Activated naive CD4-positive, alpha-beta T cell treated with anti-CD3 and anti-CD28 coated beads, Interleukin-2, amount 50 U/mL, for 24 hours (primary cell): ENCODE results near the gene PHGDH.

Source experiments
- H3K27ac Mint-ChIP-seq: one replicate; pipeline ENCODE4 v1.8.0; 2021; ENCODE audit warnings: mild to moderate bottlenecking, mixed read lengths
- H3K27me3 Mint-ChIP-seq: one replicate; pipeline ENCODE4 v1.8.0; 2021; ENCODE audit warnings: mixed read lengths
- H3K36me3 Mint-ChIP-seq: one replicate; pipeline ENCODE4 v1.8.0; 2021; ENCODE audit warnings: mixed read lengths
- H3K4me1 Mint-ChIP-seq: one replicate; pipeline ENCODE4 v1.8.0; 2021; ENCODE audit warnings: mixed read lengths
- H3K4me3 Mint-ChIP-seq: one replicate; pipeline ENCODE4 v1.8.0; 2021; ENCODE audit warnings: mild to moderate bottlenecking, mixed read lengths
- H3K9me3 Mint-ChIP-seq: one replicate; pipeline ENCODE4 v1.8.0; 2021; ENCODE audit warnings: mixed read lengths

The PHGDH gene

DNA sequence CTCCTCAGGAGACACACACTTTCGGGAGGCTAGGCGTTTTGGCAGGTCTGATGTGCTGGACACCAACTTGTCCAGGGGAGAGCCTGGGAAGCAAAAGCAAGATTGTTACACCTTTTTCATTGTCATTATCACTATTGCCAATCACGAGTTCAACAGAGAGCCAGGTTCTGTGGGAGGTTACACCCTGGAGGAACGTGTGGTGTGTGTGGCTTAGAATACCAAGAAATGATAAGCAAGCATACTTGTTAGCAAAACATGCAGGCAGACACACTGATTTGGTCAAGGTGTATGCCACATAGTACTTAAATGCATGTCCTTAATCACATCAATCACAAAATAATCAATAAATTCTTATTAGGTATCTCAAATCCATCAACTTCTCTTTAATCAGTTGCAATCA lies 40.9 kb downstream of the PHGDH start:
- no peaks in the 10 kb centered on the region for H3K9me3 Mint-ChIP-seq
- no peak overlapping the region for H3K27ac Mint-ChIP-seq
- H3K36me3 Mint-ChIP-seq, result no peaks in the 10 kb centered on the region
- no peaks in the 10 kb centered on the region for H3K4me1 Mint-ChIP-seq
- no peaks in the 10 kb centered on the region for H3K27me3 Mint-ChIP-seq
- H3K4me3 Mint-ChIP-seq, result no peak overlapping the region

DNA sequence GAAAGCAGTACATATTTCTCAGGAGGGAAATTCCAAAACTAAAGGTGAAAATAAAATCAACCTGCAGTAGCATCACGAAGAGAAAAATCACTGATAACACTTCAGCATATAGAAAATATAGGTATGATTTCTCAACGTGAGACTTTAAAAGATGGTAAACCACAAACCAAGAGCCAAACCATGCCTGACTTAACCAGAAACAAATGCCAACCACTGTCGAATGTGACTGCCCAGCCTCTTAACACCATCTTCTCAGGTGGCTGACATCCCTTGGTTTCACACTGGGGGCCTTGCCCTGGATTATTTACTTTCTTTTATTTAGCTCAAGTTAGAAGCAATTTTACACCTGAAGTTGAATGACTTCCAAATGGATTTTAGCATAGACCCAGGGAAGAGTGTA lies 46.9 kb downstream of the PHGDH start:
- H3K9me3 Mint-ChIP-seq, result no peaks in the 10 kb centered on the region
- no peaks in the 10 kb centered on the region for H3K36me3 Mint-ChIP-seq
- no peak overlapping the region for H3K27ac Mint-ChIP-seq
- H3K4me3 Mint-ChIP-seq, result no peak overlapping the region
- H3K4me1 Mint-ChIP-seq, result no peaks in the 10 kb centered on the region
- no peaks in the 10 kb centered on the region for H3K27me3 Mint-ChIP-seq

DNA sequence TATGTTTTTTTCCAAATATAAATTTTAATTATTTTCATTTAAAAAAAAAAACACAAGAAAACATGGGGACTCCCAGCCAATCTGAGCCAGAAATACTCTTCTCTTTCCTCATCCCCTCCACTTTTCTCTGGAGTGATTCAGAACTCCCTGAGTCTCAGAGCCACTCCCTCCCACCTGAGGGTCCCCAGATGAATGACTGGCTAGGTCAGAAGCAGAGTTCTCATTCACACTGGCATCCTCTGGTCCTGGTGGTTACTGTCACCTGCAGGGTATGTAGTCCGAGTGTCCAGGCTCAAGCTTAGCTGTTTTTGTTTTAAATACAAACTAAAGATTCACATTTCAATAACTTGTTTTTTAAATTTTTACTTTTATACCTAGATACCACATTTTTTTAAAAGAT lies 50.7 kb downstream of the PHGDH start:
- Mint-ChIP-seq H3K9me3 (no peaks in the 10 kb centered on the region), H3K27me3 (peaks cover 6% of the 10 kb centered on the region), H3K27ac (no peak overlapping the region), H3K4me3 (no peak overlapping the region), H3K4me1 (no peaks in the 10 kb centered on the region), H3K36me3 (no peaks in the 10 kb centered on the region)

DNA sequence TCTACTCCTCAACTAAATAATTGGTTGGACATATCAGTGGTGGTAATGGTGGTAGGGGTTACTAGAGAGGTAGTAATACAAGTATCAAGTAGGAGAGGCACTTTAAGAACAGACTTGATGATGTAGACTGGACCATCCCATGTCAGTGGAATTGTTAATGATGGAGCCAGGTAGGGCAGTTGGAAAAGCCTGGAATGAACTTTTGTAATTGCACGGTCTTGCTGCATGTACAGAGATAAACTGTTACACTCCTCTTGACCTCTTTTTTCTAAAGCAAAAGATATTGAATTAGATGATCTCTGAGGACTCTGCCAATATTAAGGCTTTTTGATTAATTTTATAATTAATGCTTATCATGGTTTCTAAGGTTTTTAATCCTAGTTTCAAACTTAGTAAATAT lies 51.2 kb downstream of the PHGDH start:
- Mint-ChIP-seq H3K9me3 (no peaks in the 10 kb centered on the region), H3K27me3 (peaks cover 6% of the 10 kb centered on the region), H3K4me3 (no peak overlapping the region), H3K27ac (no peak overlapping the region), H3K4me1 (no peaks in the 10 kb centered on the region), H3K36me3 (no peaks in the 10 kb centered on the region)

DNA sequence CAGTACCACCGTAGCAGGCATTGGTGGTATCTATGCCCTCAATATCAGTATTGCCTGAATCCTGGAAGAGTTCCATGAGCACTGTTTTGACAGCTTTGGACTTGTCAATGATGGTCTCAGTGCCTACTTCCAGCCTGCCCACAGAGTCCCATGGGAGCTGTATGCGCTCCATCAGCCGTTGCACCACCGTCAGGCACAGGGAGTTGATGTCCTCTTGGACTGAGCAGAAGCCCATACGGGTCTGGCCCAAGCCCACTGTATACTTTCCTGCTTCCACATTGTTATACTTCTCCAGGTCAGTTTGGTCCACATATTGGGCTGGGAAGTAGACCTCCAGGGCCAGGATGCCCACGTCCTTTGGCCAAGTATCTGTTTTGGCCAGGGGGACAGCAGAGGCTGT lies 52.5 kb downstream of the PHGDH start:
- Mint-ChIP-seq H3K27me3 (peaks cover 6% of the 10 kb centered on the region), H3K4me3 (no peak overlapping the region), H3K36me3 (no peaks in the 10 kb centered on the region), H3K27ac (no peak overlapping the region), H3K9me3 (no peaks in the 10 kb centered on the region), H3K4me1 (no peaks in the 10 kb centered on the region)

DNA sequence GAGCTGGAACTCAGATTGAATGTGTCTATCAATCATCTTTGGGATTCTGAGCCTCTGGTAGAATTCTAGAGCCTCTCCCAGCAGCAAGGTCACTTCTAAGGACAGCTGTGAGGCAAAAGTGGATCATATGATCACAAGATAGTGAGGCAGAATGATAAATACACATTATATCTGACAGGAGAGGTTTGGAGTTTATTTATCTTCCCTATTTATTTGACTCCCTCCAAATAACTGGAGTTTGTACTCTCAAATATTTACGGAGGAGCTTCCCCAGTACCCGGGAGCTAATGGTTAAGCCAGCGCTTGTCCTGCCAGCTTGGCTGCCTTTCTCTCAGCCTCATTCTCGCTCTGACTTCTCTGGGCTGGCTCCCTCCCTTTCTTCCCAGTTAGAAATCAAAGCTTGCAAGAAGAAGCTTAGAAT lies 54.6 kb downstream of the PHGDH start:
- Mint-ChIP-seq H3K27me3 (peaks cover 6% of the 10 kb centered on the region), H3K27ac (no peak overlapping the region), H3K4me1 (no peaks in the 10 kb centered on the region), H3K4me3 (no peak overlapping the region), H3K36me3 (no peaks in the 10 kb centered on the region), H3K9me3 (no peaks in the 10 kb centered on the region)

DNA sequence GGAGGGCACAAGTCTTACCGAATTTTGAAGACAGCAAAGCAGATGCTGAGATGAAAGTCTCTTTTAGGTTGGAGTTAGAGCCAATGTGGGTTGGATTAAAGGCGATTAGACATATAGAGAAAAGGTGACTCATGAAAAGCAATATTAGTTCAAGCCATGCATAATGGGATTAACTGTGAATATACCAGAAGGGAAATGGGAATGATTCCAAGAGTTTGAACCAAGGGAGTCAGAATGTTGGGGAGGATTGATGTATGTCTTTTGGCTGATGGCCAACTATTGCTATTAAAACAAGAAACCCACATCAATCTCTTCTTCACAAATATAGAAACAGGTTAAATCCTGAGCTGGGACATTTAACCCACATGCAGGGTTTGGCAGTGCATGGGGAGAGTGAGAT lies 55.8 kb downstream of the PHGDH start:
- H3K27ac Mint-ChIP-seq, result no peak overlapping the region
- no peaks in the 10 kb centered on the region for H3K9me3 Mint-ChIP-seq
- no peaks in the 10 kb centered on the region for H3K4me1 Mint-ChIP-seq
- H3K27me3 Mint-ChIP-seq, result peaks cover 7% of the 10 kb centered on the region
- no peak overlapping the region for H3K4me3 Mint-ChIP-seq
- H3K36me3 Mint-ChIP-seq, result no peaks in the 10 kb centered on the region

DNA sequence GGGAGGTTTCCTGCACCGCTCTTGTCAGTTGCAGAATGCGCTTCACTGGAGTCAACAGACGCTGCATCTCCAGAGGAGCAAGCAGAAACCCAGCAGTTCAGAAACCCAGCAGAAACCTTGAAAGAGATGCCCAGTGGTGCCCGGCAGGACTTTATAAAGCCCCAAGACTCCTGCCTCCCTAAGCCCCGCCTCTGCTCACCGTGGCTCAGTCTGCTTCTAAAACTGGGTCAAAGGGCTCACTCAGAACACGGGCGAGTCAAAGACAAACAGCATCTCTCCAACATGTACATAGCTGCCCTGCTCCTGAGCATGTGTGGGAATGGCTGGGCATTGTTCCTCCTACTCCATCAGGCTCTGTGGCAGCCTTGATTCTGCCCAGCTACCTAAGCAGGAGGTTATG lies 57.0 kb downstream of the PHGDH start, which contains the start of gene HMGCS2:
Gene HMGCS2, minus strand, starts transcription at position 128 of the 400 bp plus-strand sequence. Its CDS starts 61 bp downstream, at position 67.
- Mint-ChIP-seq H3K36me3 (no peaks in the 10 kb centered on the region), H3K9me3 (no peaks in the 10 kb centered on the region), H3K27me3 (peaks cover 9% of the 10 kb centered on the region), H3K4me3 (no peak within 1 kb of the TSS), H3K27ac (no peak within 1 kb of the TSS), H3K4me1 (no peaks in the 10 kb centered on the region)

DNA sequence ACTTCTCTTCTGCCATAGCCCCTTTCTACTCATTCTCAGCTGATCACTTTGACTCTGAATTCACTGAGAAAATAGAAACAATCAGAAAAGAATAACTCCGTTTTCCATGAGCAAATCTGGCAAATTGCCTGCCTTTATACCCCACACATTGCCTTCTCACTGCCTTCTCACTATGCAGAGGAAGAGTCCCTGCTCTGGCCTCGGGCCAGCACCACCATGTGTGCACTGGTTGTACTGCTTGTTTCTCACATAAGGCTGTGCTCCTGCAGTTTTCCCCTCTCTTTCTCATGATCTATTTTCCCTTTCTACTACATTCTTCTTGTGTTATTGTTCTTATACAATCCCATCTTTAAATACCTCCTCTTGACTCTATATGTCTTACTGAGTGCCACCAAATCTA lies 59.3 kb downstream of the PHGDH start:
- no peak overlapping the region for H3K27ac Mint-ChIP-seq
- no peaks in the 10 kb centered on the region for H3K9me3 Mint-ChIP-seq
- peaks cover 9% of the 10 kb centered on the region for H3K27me3 Mint-ChIP-seq
- no peaks in the 10 kb centered on the region for H3K4me1 Mint-ChIP-seq
- H3K36me3 Mint-ChIP-seq, result no peaks in the 10 kb centered on the region
- H3K4me3 Mint-ChIP-seq, result no peak overlapping the region

DNA sequence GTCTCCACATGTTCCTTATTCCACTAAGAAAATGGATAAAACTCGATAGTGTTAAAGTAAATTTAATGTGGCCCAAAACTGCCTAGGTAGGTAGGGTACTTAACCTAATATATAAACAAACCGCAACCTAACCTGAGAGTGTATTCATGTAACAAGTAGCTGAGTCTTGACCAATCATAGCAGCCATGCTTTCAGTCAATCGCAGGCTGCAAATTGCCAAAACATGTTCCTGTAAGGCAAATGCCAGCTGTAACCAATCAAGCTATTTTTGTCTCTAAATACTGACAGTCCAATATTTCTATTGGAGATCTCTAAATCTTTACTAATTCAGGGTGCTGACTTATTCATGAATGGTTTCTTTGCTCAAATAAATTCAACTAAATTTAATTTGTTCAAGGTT lies 60.0 kb downstream of the PHGDH start:
- no peaks in the 10 kb centered on the region for H3K4me1 Mint-ChIP-seq
- H3K36me3 Mint-ChIP-seq, result no peaks in the 10 kb centered on the region

DNA sequence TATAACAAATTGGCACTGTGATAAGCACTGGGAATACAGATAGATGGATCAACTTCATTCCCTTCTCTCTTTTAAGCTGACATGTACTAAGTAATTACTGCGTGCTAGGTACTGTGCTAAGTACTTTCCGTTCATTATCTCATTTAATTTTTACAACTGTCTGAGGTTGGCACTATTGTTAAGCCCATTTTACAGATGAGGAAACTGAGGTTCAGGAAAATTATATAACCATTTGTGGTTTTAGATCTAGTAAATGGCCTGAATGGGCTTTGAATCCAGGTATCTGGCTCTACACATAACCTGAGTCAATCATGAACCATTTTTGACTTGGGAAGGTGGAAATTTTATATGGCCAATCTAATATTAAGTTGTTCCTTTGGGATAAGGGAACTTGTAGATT lies 60.6 kb downstream of the PHGDH start:
- no peaks in the 10 kb centered on the region for H3K36me3 Mint-ChIP-seq
- peaks cover 6% of the 10 kb centered on the region for H3K27me3 Mint-ChIP-seq
- H3K4me3 Mint-ChIP-seq, result no peak overlapping the region
- H3K4me1 Mint-ChIP-seq, result no peaks in the 10 kb centered on the region
- no peak overlapping the region for H3K27ac Mint-ChIP-seq
- H3K9me3 Mint-ChIP-seq, result no peaks in the 10 kb centered on the region

More for the DNA sequence above, 60.0 kb downstream of the PHGDH start:
- Mint-ChIP-seq H3K4me3 (no peak overlapping the region), H3K27me3 (peaks cover 11% of the 10 kb centered on the region), H3K9me3 (no peaks in the 10 kb centered on the region), H3K27ac (no peak overlapping the region)

DNA sequence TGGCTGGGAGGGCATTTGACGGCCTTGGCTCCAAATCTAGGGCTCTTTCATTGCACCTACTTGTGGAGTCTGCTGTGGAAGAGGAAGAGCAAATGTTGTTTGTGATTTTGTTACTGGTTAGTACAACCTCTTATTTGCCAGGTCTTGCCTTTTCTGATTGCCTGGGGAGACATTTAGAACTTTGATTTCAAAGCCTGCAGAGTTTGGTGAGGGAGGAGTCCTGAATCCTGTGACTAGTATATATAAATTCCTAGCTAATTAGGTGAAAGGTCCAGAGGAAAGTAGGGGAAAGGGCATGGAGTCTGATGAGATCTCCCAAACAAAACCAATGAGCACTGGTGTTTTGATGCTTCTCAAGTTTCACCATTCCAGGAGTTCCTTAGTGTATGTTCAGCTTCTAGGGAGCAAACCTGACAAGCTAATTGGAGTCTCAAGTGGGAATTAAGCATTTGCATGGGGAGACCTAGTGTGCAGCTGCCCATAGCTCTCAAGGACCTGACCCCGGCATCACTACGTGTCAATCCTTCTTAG lies 62.0 kb downstream of the PHGDH start:
- Mint-ChIP-seq H3K4me3 (no peak overlapping the region), H3K4me1 (no peaks in the 10 kb centered on the region), H3K9me3 (no peaks in the 10 kb centered on the region), H3K27me3 (peaks cover 4% of the 10 kb centered on the region), H3K36me3 (no peaks in the 10 kb centered on the region), H3K27ac (no peak overlapping the region)

DNA sequence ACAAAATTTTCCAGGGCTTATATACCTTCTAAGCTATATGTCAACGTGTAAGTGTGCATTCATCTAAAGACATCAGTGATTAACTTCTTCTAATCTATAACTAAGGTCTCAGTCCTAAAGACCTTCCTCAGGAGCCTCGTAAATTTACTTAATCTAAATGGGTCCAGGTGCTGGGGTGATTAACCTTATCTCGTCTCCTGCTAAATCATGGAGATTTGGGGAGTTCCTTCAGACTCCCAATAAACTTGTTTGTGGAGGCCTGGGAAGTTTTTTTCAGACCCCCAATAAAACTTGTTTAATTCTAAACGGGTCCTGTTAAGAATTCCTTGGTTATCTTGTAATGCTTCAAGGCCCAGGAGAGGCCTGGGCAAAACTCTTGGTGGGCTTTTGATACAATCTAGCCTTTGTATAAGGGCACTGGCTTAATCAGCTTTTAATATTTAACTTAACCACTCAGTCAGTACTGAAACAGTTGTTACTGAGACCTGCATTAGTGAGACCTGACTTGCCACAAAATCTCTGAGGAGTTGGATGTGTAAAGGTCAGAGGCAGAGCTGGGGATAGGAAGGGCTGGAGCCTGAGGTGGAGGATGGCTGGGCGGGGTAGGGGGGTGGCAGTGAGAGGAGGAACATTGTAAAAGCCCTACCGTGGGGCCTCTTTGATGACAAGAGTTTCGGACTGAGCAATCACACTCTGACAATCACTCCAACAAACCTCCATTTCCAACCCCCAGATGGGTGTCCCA lies 63.2 kb downstream of the PHGDH start:
- Mint-ChIP-seq H3K4me1 (no peaks in the 10 kb centered on the region), H3K27ac (no peak overlapping the region), H3K4me3 (no peak overlapping the region)

DNA sequence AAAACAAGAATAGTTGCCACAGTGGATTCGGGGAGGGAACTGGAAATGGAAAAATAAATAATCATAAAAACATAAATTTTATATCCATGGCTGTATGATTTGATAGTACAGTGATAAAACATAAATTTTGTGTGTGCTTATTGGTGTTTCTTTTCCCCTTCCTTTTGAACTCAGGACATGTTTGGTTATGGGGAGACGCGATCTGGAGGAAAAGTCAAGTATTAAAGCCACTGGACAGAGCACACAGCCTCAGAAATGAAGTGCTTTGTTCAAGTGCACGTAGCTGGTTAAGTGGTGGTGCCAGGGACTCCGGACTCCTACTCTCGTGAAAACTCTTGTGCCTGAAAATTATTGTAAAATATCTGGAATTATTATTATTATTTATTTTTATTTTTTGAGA lies 66.6 kb downstream of the PHGDH start:
- H3K4me1 Mint-ChIP-seq, result no peaks in the 10 kb centered on the region
- H3K27me3 Mint-ChIP-seq, result peaks cover 3% of the 10 kb centered on the region
- no peak overlapping the region for H3K27ac Mint-ChIP-seq
- no peak overlapping the region for H3K4me3 Mint-ChIP-seq
- no peaks in the 10 kb centered on the region for H3K36me3 Mint-ChIP-seq
- no peaks in the 10 kb centered on the region for H3K9me3 Mint-ChIP-seq

More for the DNA sequence above, 63.2 kb downstream of the PHGDH start:
- no peaks in the 10 kb centered on the region for H3K36me3 Mint-ChIP-seq
- peaks cover 4% of the 10 kb centered on the region for H3K27me3 Mint-ChIP-seq
- no peaks in the 10 kb centered on the region for H3K9me3 Mint-ChIP-seq

DNA sequence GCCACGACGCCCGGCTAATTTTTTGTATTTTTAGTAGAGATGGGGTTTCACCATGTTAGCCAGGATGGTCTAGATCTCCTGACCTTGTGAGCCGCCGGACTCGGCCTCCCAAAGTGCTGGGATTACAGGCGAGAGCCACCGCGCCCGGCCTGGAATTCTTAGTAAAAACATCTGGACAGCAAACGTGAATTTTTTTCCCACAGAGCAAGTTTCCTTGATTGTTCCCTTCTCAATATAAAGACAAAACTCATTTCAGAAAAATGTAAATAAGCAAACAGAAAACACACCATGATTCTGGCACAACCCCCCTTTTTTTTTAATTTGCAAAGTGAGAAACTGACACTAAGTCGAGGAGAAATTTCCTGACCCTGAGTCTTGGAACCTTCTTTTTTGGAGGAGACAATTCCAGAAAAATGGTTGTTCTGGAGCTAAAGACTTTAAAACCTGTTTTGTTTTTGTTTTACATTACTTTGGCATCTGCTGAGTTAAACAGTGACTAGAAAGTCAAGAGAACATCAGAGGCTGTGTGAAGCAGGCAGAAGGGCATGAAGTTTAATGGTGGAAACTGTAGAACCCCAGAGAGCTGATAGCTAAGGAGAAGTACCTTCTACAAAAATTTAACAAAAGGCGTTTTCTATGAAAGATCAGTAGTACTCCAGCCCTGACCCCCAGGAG lies 67.3 kb downstream of the PHGDH start:
- Mint-ChIP-seq H3K27me3 (peaks cover 1% of the 10 kb centered on the region), H3K27ac (no peak overlapping the region), H3K36me3 (no peaks in the 10 kb centered on the region), H3K4me3 (no peak overlapping the region), H3K9me3 (no peaks in the 10 kb centered on the region), H3K4me1 (no peaks in the 10 kb centered on the region)

DNA sequence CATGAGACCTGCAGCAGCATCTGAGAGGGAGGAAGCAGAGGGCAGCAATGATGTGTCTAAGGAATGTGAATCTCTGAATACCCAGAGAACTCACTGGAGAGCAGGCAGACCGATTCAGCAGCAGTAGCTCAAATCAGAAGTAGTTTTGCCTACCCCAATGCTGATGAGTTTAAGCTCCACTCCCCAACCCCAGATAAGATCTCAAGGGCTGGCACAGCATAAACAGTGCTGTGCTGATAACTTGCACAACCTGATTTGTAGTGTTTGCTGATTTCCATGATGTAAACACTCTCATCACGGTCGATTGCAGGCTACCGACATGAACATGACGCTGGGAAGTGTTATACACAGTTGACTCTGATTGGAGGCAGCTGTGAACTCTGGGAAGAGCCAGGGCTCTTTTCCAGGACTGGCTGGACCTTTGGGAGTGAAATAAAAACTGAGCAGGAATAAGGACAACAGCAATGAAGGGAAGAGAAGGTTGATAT lies 68.2 kb downstream of the PHGDH start:
- no peaks in the 10 kb centered on the region for H3K36me3 Mint-ChIP-seq
- no peak overlapping the region for H3K27ac Mint-ChIP-seq
- H3K27me3 Mint-ChIP-seq, result peaks cover 1% of the 10 kb centered on the region
- H3K4me1 Mint-ChIP-seq, result no peaks in the 10 kb centered on the region
- no peak overlapping the region for H3K4me3 Mint-ChIP-seq
- H3K9me3 Mint-ChIP-seq, result no peaks in the 10 kb centered on the region
